Measurements from ENCODE around the gene MGRN1. TPM values are rescaled to one million over a fixed set of nuclear protein-coding genes. Genes with fewer than 3 reads are reported as not detected.

Gene MGRN1
- total RNA-seq = 10 to 100 TPM; 49.0 to 76.4 TPM

GRCh38 chr16:4624015-4624826 is at the start of gene MGRN1:
Gene MGRN1 (plus strand): TSS chr16:4624826. CDS start chr16:4624961, 135 bp downstream.

GRCh38 chr16:4614571-4615383 is 9.8 kb upstream of the MGRN1 start, which contains the start of gene UBALD1:
Gene UBALD1 (minus strand): TSS chr16:4614888. CDS start chr16:4614797, 91 bp downstream.

GRCh38 chr16:4693296-4693955 is 68.8 kb downstream of the MGRN1 start, which contains the start of gene NUDT16L1:
Gene NUDT16L1 (plus strand): TSS chr16:4693562. CDS start chr16:4693727, 165 bp downstream.

GRCh38 chr16:4734063-4734729 is 109.6 kb downstream of the MGRN1 start, which contains the start of the genes ANKS3 and DNAAF8:
Gene ANKS3 (minus strand): TSS chr16:4734271. CDS start chr16:4730149, 4,122 bp downstream.
Gene DNAAF8 (plus strand): TSS chr16:4734537. CDS start chr16:4736515, 1,978 bp downstream.

Small RNA genes within 50 kb of the gene (small RNA-seq; reads per million reads assigned to genes)
- gene MIR6769A (0 to 0.04 reads per million in 2 donors), gene RN7SL850P (0 reads per million in 2 donors)

Other genes starting within 250 kb of the MGRN1 start
- 10 to 100 TPM; 34.3 to 37.5 TPM for gene CORO7, start 208.2 kb upstream of the MGRN1 start, total RNA-seq
- gene DNAJA3, start 199.0 kb upstream of the MGRN1 start, total RNA-seq = 10 to 100 TPM; 42.7 to 73.6 TPM
- gene NMRAL1, start 150.2 kb upstream of the MGRN1 start, total RNA-seq = 100 to 1,000 TPM; 100 to 119 TPM
- gene HMOX2, start 148.4 kb upstream of the MGRN1 start, total RNA-seq = 100 to 1,000 TPM in 1 of 2 donors, 10 to 100 TPM in 1; 60.6 to 105 TPM
- 10 to 100 TPM in 1 of 2 donors, 1 to 10 TPM in 1; 8.7 to 14.1 TPM for gene CDIP1, start 86.1 kb upstream of the MGRN1 start, total RNA-seq
- gene C16orf96, start 68.5 kb upstream of the MGRN1 start, total RNA-seq = not detected
- gene UBALD1, start 9.9 kb upstream of the MGRN1 start, total RNA-seq = 10 to 100 TPM in 1 of 2 donors, 1 to 10 TPM in 1; 6.5 to 13.0 TPM
- 10 to 100 TPM; 21.3 TPM for gene NUDT16L1, start 68.7 kb downstream of the MGRN1 start, total RNA-seq
- 10 to 100 TPM; 12.7 to 14.5 TPM for gene ANKS3, start 109.4 kb downstream of the MGRN1 start, total RNA-seq
- under 1 TPM; under 0.01 to 0.33 TPM for gene DNAAF8, start 109.7 kb downstream of the MGRN1 start, total RNA-seq
- 10 to 100 TPM; 11.3 to 11.4 TPM for gene ZNF500, start 142.3 kb downstream of the MGRN1 start, total RNA-seq
- not detected for gene SEPTIN12, start 163.5 kb downstream of the MGRN1 start, total RNA-seq
- not detected for gene SMIM22, start 170.5 kb downstream of the MGRN1 start, total RNA-seq
- gene ROGDI, start 177.8 kb downstream of the MGRN1 start, total RNA-seq = 10 to 100 TPM; 12.7 to 17.3 TPM
- gene GLYR1, start 222.5 kb downstream of the MGRN1 start, total RNA-seq = 10 to 100 TPM; 39.6 to 48.6 TPM
- 10 to 100 TPM; 26.6 to 29.9 TPM for gene UBN1, start 222.7 kb downstream of the MGRN1 start, total RNA-seq

Measured in melanocyte of skin (primary cell).